Activated CD8-positive, alpha-beta memory T cell treated with anti-CD3 and anti-CD28 coated beads, Interleukin-2, amount 50 U/mL, for 24 hours (primary cell): ENCODE measurements around the gene CCL17.
"Not testable (repeated sequence)": the region's sequence is repeated elsewhere in the genome, so short reads cannot be mapped to it uniquely, and the experiment has no call there.

ENCODE experiments used
- DNase-seq: peaks from one replicate; pipeline ENCODE4 v3.0.0-alpha.2; 2020; ENCODE audit errors: extremely low read depth

The CCL17 gene

GRCh38 chr16:57403965-57404817, at the start of gene CCL17:
CCL17 (plus strand) TSS chr16:57404767; CDS start chr16:57413933, 9,166 bp downstream.
- DNase-seq: no peak

DNA sequence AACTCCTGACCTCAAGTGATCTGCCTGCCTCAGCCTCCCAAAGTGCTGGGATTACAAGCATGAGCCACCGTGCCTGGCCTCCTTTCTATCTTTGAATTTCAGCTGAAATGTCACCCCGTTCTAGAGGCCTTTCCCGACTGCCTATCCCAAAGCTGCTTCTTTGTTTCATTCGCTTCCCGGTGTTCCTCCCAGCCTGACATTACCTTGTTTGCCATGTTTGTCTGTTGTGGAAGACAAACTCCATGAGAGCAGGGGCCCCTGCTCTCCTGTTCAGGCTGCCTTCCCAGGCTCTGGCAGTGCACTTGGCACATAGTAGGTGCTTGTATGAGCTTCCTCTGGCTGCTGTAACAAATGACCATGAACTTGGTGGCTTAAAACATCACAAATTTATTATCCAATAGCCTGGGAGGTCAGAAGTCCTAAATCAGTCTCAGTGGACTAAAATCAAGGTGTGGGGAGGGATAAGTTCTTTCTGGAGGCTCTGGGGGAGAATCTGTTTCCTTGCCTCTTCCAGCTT, 48.6 kb upstream of the CCL17 start:
- DNase-seq: no peak

- no peak for DNase-seq
Observed at GRCh38 chr16:57356547-57356946, 48.0 kb upstream of the CCL17 start.

GRCh38 chr16:57357330-57358085, 47.1 kb upstream of the CCL17 start:
- no peak for DNase-seq

- DNase-seq: no peak
Observed at GRCh38 chr16:57358086-57358420, 46.5 kb upstream of the CCL17 start.

DNA sequence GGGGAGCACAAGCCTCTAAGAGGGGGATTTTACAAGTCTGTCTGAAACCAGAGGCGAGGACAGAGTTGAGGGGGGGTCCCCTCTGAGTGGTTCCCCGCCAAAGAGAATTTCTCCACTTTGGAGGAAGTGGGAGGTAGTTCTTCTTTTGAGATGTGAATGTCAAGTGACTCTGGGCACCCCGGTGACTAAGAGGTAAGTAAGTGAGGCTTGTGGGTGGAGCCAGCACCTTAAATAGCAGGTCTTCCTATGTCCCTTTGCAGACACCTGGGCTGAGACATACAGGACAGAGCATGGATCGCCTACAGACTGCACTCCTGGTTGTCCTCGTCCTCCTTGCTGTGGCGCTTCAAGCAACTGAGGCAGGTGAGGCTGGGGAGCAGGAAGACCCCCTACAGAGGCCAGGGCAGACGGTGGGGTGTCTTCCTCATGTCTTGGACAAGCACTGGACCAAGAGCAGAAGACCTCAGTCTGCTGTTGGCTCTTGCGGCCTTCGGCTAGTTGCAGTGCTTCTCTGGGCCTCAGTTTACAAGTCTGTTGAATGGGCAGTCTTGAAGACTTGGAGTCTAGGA, 46.0 kb upstream of the CCL17 start, which contains the start of gene CCL22:
Gene CCL22, plus strand, starts transcription at position 257 of the 569 bp plus-strand sequence. Its CDS starts 34 bp downstream, at position 291.
- no peak for DNase-seq

GRCh38 chr16:57360321-57360935, 44.1 kb upstream of the CCL17 start:
- no peak for DNase-seq

- DNase-seq: no peak
Observed at GRCh38 chr16:57361404-57361803, 43.2 kb upstream of the CCL17 start.

GRCh38 chr16:57364143-57364542, 40.4 kb upstream of the CCL17 start:
- DNase-seq: no peak

DNA sequence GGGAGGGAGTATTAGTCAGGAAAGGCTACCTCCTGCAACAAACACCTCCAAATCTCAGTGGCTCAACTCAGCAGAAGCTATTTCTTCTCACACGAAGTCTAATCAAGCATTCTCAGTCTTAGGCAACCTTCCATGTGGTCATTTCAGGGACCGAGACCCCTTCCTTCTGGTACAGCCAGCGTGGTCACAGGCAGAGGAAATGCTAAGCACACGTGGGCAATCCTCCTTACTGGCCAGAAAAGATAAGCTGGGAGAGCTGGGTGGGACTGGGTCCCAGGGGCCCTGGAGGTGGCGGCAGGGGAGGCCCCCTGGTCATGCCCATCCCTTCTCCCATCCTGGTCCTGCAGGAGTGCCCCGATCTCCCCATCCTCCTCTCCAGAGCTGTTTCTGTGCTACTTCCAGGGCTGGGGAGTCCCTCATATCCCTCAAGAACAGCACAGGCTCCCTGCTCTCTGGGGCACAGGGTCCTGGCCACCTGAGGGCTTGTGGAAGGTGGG, 38.0 kb upstream of the CCL17 start:
- DNase-seq: no peak

GRCh38 chr16:57367116-57367752, 37.3 kb upstream of the CCL17 start:
- DNase-seq: no peak

GRCh38 chr16:57371494-57372371, 32.8 kb upstream of the CCL17 start:
- no peak for DNase-seq

- DNase-seq: no peak
Observed at GRCh38 chr16:57372372-57373116, 32.0 kb upstream of the CCL17 start, which contains the start of gene CX3CL1. CX3CL1 (plus strand) TSS chr16:57372490; CDS start chr16:57372569, 79 bp downstream.

DNA sequence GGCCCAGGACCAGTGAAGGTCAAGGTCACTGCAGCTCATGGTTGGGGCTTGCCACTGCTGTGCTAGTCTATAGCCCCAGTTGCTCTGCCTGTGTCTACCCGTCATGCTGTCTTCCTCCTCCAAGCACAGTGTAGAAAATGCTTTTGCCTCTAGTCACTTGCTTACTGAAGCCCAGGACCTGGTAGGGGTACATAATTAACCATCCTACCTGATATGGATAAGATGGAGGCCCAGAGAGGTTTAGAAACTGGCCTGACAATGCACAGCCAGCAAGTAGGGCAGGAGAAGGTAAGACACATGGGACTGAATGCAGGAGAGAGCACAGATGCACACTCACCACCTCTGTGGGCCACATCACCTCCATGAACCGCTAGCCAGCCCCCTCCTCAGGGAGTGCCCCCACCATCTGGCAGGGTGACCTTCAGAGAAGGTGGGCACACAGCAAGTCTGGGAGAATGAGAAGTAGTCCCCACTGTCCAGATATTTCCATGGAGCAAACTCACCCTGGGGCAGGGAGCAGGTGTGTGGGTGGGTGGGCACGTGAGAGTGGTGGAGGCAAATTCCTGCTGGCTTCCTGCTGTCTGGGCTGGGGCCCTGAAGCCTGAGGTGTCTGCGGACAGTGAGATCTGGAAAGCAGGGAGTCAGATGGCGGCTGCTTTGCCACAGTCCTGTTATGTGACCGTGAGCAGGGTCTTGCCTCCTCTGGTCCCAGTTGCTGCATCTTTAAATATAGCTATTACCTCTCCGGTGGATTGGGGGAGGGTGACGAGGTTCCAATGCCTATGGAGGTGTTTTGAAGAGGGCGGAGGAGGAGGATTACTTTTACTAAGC, 31.2 kb upstream of the CCL17 start:
- DNase-seq: no peak

DNA sequence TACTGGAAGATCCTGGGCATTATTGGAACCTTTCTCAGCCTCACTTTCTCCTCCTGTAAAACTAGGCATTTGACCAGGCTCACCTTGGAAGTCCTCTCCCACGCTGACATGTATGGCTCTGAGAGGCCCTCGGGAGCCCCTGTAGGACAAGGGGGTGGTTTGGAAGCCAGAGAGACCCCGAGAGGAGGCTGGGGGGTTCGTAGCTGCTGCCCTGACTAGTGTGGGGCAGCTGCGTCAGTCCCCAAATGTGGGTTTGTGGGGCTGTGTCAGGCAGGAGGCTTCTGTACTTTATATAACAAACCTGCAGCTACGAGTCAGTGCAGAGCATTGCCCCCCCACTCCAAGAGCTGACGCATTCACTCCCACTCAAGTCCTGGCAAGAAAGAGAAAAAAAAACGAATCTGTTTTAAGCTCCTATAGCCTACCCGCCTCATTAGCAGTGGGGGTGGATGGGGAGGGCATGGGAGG, 30.5 kb upstream of the CCL17 start:
- DNase-seq: no peak

DNA sequence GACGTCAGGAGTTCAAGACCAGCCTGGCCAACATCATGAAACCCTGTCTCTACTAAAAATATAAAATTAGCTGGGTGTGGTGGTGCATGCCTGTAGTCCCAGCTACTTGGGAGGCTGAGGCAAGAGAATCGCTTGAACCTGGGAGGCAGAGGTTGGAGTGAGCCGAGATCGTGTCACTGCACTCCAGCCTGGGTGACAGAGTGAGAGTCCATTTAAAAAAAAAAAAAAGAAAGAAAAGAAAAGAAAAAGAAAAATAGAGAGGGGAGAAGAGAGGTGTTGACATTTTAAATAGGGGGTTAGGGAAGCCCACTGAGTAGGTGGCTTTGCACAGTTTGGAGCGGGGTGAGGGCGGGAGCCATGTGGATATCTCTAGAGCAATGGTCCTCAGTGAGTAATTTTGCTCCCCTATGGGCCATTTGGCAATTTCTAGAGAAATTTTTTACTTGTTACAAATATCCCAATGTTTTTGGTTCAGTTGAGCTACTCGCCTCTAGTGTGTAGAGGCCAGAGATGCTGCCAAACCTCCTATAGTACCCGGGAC, 29.6 kb upstream of the CCL17 start:
- DNase-seq: not testable (repeated sequence)

- DNase-seq: no peak
Observed at GRCh38 chr16:57376313-57376818, 28.2 kb upstream of the CCL17 start.
